Measurements from ENCODE around the gene FAM13B.

GRCh38 chr5:137896560-137896959 is 136.3 kb downstream of the FAM13B start:
- TF ChIP-seq CTCF (IDR thresholded peaks at IDR 0.05) (no peak), POLR2A (IDR thresholded peaks at IDR 0.05) (no peak)

Data from transverse colon (tissue), 3 donors.